UCSD-AML1 (cell line): ENCODE data around the gene HPD.
A peak's percentile ranks its signal among the peaks of the same experiment; 100 is the strongest.

Experiments
- DNase-seq: peaks from one replicate; lab custom pipeline; 2025; ENCODE audit not compliant: unreplicated experiment; lab: John Stamatoyannopoulos, UW

Gene HPD

GRCh38 chr12:121812320-121812871, 46.3 kb downstream of the HPD start:
- no peak for DNase-seq

- peak; percentile 73 for DNase-seq
Observed at GRCh38 chr12:121811434-121812319, 47.0 kb downstream of the HPD start.

GRCh38 chr12:121810833-121811433, 47.7 kb downstream of the HPD start:
- no peak for DNase-seq

DNA sequence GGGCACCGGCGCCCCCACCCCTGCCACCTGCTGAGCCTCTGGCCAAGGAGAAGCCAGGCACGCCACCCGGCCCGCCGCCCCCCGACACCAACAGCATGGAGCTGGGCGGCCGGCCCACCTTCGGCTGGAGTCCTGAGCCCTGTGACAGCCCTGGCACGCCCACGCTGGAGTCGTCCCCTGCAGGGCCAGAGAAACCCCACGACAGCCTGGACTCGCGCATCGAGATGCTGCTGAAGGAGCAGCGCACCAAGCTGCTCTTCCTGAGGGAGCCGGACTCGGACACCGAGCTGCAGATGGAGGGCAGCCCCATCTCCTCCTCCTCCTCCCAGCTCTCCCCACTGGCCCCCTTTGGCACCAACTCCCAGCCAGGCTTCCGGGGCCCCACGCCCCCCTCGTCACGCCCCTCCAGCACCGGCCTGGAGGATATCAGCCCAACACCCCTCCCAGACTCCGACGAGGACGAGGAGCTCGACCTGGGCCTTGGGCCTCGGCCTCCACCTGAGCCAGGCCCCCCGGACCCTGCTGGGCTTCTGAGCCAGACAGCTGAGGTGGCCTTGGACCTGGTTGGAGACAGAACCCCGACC, 48.3 kb downstream of the HPD start:
- DNase-seq: no peak

GRCh38 chr12:121809712-121810116, 48.9 kb downstream of the HPD start:
- no peak for DNase-seq

DNA sequence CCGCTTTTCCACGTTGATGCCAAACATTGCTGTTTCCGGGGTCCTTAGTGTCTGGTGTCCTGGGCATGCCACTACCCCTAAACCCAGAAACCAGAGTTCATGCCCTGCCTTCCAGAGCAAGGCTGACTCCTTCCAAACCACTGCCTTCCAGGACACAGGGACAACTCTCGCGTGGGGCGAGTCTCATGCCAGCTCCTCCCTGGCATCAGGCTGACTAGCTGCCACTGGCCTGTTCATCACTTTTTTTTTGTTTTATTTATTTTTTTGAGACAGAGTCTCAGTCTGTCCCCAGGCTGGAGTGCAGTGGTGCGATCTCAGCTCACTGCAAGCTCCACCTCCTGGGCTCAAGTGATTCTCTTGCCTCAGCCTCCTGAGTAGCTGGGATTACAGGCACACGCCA, 50.0 kb downstream of the HPD start:
- DNase-seq: no peak

DNA sequence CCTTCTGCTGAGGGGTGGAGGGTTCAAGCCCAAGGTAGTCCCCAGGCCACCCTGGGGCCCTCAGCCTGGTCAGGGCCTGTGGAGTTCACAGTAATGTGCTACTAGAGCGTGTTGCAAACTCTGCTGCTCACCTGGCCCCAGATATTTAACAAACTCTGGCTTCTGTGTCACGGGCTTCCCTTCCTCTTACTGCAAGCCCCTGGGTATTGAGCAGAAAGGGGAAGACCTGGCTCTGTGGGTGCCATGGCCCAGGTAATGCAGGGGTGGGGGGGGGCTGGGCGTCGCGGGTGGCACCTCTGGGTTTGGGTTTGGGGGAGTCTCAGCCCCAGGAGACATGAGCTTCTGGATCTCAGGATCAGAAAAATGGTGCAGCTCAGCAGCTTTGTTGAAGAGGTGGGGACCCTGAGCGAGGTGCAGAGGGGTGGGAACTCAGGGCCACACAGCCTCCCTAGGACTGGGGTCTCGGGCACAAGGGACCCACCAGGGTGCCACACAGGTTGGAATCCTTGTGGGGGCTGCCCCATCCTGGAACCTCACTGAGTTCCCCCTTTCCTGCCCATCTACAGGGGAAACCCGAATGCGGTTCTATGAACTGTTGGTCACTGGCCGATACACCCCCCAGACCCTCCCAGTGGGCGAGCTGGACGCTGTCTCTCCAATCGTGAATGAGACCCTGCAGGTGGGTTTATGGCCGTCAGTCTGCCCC, 50.9 kb downstream of the HPD start:
- no peak for DNase-seq

DNA sequence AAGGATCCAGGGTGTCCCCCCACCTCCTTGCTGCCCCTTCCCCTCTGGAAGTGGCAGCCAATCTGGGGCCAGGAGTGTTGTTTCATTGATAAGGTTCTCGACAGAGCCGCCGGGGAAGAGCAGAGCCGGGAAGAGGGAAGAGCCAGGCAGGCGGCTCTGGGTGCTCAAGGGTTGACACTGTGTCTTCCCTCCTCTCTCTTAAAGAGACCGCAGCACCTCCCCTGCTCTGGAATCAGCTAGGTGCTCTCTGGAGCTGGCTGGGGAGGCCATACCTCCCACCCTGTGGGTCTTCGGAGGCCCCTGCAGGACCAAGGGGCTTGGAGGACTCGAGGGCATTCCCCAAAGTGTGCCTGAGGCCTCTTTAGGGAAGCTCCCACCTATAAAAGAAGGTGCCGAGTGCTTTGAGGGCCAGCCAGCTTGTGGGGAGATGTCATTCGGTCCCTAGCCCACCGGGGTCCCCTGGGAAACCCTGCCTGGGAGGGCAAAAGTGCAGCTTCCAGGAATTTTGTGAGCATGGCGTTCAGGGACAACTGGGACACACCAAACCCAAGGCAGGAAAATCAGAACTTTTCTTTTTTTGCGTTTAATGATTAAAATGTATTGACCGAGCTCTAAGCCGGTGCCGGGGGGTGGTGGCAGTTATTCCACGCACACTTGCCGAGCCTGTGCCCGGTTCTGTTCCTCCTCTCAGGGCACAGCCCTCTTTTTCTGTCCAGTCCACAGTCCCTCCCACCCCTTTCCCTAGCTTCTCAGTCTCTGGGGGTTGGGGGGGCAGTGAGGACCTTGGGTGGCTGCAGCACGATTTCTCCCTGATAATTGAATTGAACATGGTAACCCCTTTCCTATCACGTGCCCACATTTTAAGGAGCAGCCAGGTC, 51.9 kb downstream of the HPD start:
- DNase-seq: no peak

GRCh38 chr12:121806009-121806545, 52.6 kb downstream of the HPD start:
- DNase-seq: no peak

DNA sequence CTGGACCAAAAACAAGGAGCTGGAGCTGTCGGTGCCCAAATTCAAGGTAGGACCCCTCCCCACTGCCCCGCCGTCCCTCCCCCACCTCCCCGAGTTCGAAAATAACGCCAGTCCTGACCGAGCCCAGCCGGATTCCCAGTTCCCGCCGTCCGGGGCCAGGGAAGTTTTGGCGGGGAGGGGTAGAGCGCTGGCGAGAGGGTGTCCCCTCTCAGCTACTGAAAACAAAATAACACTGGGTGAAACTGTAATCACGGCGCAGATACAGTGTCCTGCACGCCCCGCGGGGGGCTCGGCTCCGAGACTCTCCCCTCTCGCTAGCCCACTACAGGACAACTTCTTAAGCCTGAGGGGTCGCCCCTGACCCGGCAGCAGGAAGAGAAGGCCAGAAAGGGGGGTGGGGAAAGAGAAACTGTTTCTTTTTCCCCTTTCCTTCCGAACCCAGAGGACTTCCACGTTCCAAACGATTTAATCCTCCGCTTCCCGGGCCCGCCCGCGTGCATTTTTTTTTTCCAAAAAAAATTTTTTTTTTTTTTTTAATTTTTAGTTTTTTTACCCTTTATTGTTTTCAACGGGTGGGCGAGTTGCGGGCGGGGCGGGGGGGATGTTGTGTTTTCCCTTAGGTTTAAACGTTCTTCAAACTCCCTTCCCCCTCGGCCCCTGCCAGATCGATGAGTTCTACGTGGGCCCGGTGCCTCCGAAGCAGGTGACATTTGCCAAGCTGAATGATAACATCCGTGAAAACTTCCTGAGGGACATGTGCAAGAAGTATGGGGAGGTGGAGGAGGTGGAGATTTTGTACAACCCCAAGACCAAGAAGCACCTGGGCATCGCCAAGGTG, 53.3 kb downstream of the HPD start:
- DNase-seq: no peak

DNA sequence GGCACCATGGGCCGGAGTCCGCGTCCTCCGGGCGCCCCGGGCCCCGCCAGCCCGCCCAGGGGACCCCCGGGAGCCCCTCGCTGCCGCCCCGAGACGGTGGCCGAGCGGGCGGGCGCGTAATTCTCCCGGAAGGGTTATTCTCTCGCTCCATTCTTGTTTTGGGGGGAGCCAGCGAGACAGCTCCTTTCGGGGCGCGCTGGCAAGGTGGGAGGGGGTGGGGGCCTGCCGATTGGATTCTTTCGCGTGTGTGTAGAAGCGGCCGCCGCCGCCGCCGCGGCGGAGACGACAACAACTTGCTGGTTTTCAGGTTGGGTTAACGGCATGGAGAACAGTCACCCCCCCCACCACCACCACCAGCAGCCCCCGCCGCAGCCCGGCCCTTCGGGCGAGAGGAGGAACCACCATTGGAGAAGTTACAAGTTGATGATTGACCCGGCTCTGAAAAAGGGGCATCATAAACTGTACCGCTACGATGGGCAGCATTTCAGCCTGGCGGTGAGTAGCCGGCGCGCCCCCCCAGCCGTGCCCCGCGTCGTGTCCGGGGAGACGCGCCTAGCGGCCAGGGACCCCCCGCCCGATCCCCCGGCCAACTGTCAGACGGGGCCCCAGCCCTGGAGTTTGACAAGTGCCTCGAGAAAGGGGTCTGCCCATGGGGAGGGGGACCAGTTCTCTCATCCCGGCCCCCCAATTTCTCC, 54.1 kb downstream of the HPD start:
- peak; percentile 31 for DNase-seq

DNA sequence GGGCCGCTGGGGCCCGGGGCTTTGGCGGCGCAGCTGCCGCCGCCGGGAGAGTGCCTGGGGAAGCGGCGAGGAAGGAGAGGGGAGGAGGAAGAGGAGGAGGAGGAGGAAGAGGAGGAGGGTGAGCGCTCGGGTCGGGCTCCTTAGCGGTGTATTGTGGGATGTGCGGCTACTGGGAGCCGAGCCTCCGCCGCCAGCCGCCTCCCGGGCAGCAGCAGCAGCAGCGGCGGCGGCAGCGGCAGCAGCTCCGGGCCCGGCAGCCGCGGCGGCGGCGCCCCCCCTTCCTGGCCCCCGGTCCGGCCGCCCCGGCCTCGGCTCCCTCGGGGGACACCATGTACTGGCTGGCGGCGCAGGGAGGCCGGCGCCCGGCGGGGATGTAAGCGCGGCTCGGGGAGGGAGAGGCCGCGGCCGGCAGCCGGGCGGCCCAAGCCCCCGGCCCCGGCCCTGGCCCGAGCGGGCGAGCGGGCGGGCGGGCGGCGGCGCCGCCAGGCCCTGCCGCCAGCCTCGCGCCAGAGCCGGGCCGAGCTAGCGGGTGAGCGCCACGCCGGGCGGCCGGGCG, 54.7 kb downstream of the HPD start, which contains the start of gene SETD1B:
SETD1B (plus strand) TSS at position 149 of the 556 bp plus-strand sequence. CDS start 729 bp downstream, outside the sequence.
- peak; percentile 67 for DNase-seq

DNA sequence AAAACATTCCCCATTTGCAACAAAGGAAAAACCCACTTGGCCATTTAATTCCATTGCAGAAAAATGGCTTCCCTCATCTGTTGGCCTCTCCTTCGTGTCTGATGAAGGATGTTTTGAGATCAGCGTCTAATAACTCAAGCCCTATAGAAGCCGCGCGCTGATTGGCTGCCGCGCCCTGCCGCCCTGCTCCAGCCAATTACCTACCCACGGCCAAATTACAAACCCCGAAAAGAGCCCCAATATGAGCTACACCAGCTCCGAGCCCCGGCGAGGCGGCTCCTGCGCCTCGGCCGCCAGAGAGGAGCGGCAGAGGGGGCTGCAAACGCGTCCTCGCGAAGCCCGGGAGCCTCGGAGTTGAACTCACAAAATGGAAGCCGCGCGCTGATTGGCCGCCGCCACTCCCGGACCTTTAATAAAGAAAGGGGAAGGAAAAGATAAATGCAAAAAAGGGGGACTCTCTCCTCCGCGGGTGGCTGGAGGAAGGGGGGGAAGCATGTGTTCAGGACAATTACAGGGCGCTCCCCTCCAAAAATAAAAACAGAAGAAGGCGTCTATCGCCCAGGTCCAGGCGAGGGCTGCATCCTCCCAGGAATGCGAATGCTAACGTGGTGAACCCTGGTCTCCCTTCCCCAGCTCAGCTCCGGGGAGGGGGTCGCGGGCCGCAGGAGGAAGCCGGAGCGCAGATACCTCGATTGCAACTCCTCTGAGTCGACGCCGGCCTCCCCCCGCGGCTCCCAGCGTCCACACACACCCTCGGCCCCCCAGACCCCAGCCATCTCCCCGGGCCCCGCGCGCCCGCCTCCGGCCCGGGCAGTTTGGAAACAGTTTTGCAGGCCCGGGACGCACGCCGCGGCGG, 55.6 kb downstream of the HPD start:
- DNase-seq: peak; percentile 92

DNA sequence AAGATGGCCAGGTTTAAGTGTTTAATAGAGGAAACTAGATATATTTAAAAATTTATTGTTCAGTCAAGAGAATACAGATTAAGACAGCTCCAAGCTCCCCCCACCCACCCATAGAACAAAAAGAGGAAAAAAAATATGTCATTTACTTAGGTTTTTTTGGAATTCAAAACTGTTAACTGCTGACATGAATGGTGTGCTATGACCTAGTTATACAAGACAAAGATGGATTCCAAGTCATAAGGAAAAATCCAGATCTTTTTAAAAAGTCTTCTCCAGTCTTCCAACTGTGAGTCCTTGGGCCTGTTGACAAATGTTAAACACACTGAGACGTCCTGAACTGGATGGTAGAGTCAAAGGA, 56.2 kb downstream of the HPD start:
- no peak for DNase-seq

- DNase-seq: peak; percentile 39
Observed at GRCh38 chr12:121801595-121802484, 56.8 kb downstream of the HPD start.
